Smooth muscle cell (in vitro differentiated cells): Measurements from ENCODE around the gene CHRM1. TPM values are rescaled to one million over a fixed set of nuclear protein-coding genes. Genes with fewer than 3 reads are reported as not detected.

Experiments
- DNase-seq: peaks from one replicate; lab custom pipeline; 2025; ENCODE audit not compliant: unreplicated experiment; lab: John Stamatoyannopoulos, UW
- H2AFZ ChIP-seq: fragments of 200-600 bp; sonication (generic); 2 replicates; pipeline ENCODE4 v1.6.0; 2016; ENCODE audit warnings: antibody characterized with exemption, low read depth, mild to moderate bottlenecking
- H3F3A ChIP-seq: fragments of 200-600 bp; sonication (generic); 2 replicates; pipeline ENCODE4 v1.6.0; 2017; ENCODE audit warnings: antibody characterized with exemption, low read depth
- H3K27ac ChIP-seq: fragments of 200-600 bp; sonication (generic); 2 replicates; pipeline ENCODE4 v1.5.1; 2016; ENCODE audit warnings: low read depth, mild to moderate bottlenecking
- H3K27me3 ChIP-seq: fragments of 200-600 bp; sonication (generic); 2 replicates; pipeline ENCODE4 v1.6.1; 2016; ENCODE audit warnings: low read depth, mild to moderate bottlenecking
- H3K36me3 ChIP-seq: fragments of 200-600 bp; sonication (generic); 2 replicates; pipeline ENCODE4 v1.5.1; 2016; ENCODE audit warnings: low read depth
- H3K4me1 ChIP-seq: fragments of 200-600 bp; sonication (generic); 2 replicates; pipeline ENCODE4 v1.5.1; 2016; ENCODE audit warnings: low read depth
- H3K4me2 ChIP-seq: fragments of 200-600 bp; sonication (generic); 2 replicates; pipeline ENCODE4 v1.6.0; 2016; ENCODE audit warnings: mild to moderate bottlenecking
- H3K4me3 ChIP-seq: fragments of 200-600 bp; sonication (generic); 2 replicates; pipeline ENCODE4 v1.5.1; 2016; ENCODE audit warnings: mild to moderate bottlenecking
- H3K79me2 ChIP-seq: fragments of 200-600 bp; sonication (generic); 2 replicates; pipeline ENCODE4 v1.6.0; 2016; ENCODE audit warnings: low read depth, mild to moderate bottlenecking
- H3K9ac ChIP-seq: fragments of 200-600 bp; sonication (generic); 2 replicates; pipeline ENCODE4 v1.6.0; 2016; ENCODE audit warnings: low read depth
- H3K9me3 ChIP-seq: fragments of 200-600 bp; sonication (generic); replicated peaks from 2 replicates; pipeline ENCODE4 v1.5.1; 2016; ENCODE audit warnings: low read depth
- H4K20me1 ChIP-seq: fragments of 200-600 bp; sonication (generic); 2 replicates; pipeline ENCODE4 v1.6.0; 2016; ENCODE audit warnings: low read depth
- WGBS: methylation state at CpG from one replicate; pipeline ENCODE4 v1.1.7; 2016; ENCODE audit warnings: low lambda C conversion rate; 5-methylcytosine and 5-hydroxymethylcytosine counted together
- polyA plus RNA-seq: library from polyadenylated mRNA; unstranded; fragments of >200 nt; fragmentation: Nextera tagmentation; extraction: Ambion mirVana; gene quantifications from 2 replicates; pipeline ENCODE4 v1.2.1, GENCODE V29; 2016
- total RNA-seq: library from RNA; depleted of rRNA; stranded (reverse); fragments of >200 nt; gene quantifications from 2 replicates; pipeline ENCODE4 v1.2.3, GENCODE V29; 2014
- TF ChIP-seq, protein P1 (sequence below): fragments of 200-600 bp; sonication (generic); IDR thresholded peaks from 2 replicates; pipeline ENCODE4 v1.5.1; 2017; ENCODE audit warnings: borderline replicate concordance, mild to moderate bottlenecking, antibody characterized with exemption; ENCODE audit not compliant: insufficient read depth, poor library complexity, severe bottlenecking

Gene CHRM1
- total and polyA plus RNA-seq, 2 experiments from 2014 or later: not detected

DNA sequence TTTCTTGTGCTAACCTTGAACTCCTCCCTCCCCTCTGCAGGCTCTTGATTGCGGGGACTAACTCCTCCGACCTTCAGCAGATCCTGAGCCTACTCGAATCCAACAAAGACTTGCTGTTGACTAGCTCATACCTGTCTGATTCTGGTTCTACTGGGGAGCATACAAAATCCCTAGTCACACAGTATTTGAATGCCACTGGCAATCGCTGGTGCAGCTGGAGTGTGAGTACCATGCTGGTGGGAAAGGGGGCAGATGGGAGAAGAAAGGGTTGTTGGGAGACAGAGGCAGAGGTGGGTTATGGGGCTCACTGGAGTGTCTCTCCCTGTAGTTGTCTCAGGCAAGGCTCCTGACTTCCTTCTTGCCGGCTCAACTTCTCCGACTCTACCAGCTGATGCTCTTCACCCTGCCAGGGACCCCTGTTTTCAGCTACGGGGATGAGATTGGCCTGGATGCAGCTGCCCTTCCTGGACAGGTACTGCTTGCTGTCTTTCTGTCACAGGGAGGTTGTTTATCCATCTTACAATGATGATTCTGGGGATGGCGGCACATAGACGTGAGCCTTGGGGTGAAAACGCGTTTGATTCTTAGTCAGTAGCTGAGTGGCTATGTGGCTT is 35.9 kb downstream of the CHRM1 start:
- Histone ChIP-seq H2AFZ (no peak overlapping the region), H3K9me3 (no peaks in the 10 kb centered on the region), H3K4me3 (no peak overlapping the region), H3K36me3 (peaks cover 9% of the 10 kb centered on the region), H4K20me1 (peaks cover 77% of the 10 kb centered on the region), H3K9ac (no peak overlapping the region), H3K4me2 (peak overlapping the region; percentile 2), H3K79me2 (peaks cover 55% of the 10 kb centered on the region), H3K27ac (peak overlapping the region; percentile 18), H3F3A (peaks cover 70% of the 10 kb centered on the region), H3K4me1 (peaks cover 21% of the 10 kb centered on the region), H3K27me3 (no peaks in the 10 kb centered on the region)
- TF ChIP-seq, protein P1, sequence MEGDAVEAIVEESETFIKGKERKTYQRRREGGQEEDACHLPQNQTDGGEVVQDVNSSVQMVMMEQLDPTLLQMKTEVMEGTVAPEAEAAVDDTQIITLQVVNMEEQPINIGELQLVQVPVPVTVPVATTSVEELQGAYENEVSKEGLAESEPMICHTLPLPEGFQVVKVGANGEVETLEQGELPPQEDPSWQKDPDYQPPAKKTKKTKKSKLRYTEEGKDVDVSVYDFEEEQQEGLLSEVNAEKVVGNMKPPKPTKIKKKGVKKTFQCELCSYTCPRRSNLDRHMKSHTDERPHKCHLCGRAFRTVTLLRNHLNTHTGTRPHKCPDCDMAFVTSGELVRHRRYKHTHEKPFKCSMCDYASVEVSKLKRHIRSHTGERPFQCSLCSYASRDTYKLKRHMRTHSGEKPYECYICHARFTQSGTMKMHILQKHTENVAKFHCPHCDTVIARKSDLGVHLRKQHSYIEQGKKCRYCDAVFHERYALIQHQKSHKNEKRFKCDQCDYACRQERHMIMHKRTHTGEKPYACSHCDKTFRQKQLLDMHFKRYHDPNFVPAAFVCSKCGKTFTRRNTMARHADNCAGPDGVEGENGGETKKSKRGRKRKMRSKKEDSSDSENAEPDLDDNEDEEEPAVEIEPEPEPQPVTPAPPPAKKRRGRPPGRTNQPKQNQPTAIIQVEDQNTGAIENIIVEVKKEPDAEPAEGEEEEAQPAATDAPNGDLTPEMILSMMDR: no peak
- DNase-seq: no peak
- WGBS: 93% methylated on average over 11 of the region's 11 CpGs

DNA sequence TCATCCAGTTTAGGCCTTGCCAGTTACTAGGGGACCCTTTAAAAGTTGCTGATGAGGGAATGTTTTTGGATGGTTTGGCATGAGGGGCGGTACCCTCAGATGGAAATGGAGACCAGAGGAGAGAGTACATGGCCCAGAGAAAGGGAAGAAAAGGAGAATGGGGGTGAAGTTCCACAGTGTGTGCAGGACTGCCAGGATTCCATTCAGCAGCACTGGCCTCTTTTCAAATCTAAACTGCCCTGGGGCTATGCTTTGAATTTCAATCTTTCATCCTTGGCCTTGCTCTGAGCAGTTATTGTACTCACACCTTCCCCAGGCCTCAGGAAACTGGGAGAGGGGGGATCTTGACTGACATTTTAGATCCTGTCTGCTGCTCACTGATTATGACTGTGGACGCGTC is 37.5 kb downstream of the CHRM1 start:
- 46% methylated on average over 3 of the region's 3 CpGs for WGBS
- Histone ChIP-seq H3K36me3 (peaks cover 9% of the 10 kb centered on the region), H3K27me3 (no peaks in the 10 kb centered on the region), H3K4me3 (peak overlapping the region; percentile 81), H4K20me1 (peaks cover 63% of the 10 kb centered on the region), H3K9ac (peak overlapping the region; percentile 99), H3K27ac (peak overlapping the region; percentile 100), H3F3A (peaks cover 64% of the 10 kb centered on the region), H3K9me3 (no peaks in the 10 kb centered on the region), H3K79me2 (peaks cover 60% of the 10 kb centered on the region), H2AFZ (no peak overlapping the region), H3K4me1 (peaks cover 28% of the 10 kb centered on the region), H3K4me2 (peak overlapping the region; percentile 86)
- DNase-seq: no peak
- TF ChIP-seq, protein P1: no peak

DNA sequence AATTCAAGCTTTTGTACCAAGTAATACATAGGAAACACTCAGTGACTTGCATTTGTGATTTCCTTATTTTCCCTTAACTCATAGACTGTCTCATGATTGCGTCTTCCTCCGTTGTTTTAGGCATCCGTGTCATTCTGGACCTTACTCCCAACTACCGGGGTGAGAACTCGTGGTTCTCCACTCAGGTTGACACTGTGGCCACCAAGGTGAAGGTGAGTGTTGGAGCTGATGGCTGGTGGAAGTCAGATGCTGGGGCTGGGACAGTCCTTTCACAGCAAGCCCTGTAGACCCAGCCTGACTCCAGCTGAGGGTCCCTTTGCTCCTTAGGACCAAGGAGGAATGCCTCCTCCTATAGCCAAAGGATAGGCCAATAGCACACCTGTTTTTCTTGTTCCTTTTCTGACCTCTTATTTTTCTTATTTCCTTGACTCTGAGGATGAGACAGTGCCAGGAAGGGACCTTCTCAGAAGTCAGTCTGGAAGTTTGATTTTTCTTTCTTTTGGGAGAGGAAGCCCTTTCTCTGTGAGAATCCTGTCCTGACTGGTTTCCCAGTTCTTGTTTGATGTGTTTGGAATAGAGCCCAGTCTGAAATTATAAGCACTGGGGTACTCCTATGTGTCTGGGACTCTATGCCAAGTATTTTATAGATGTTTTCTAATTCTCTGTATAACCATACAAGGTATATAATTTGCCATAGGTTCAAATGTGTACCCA is 38.2 kb downstream of the CHRM1 start:
- WGBS: 73% methylated on average over 5 of the region's 5 CpGs
- TF ChIP-seq, protein P1: no peak
- no peaks in the 10 kb centered on the region for H3K9me3 ChIP-seq
- peak overlapping the region; percentile 99 for H3K9ac ChIP-seq
- H3K79me2 ChIP-seq: peaks cover 65% of the 10 kb centered on the region
- H3F3A ChIP-seq: peaks cover 57% of the 10 kb centered on the region
- DNase-seq: no peak
- peaks cover 28% of the 10 kb centered on the region for H3K4me1 ChIP-seq
- peak overlapping the region; percentile 81 for H3K4me3 ChIP-seq
- no peak overlapping the region for H2AFZ ChIP-seq
- H3K27me3 ChIP-seq: no peaks in the 10 kb centered on the region
- H3K36me3 ChIP-seq: peaks cover 9% of the 10 kb centered on the region
- peak overlapping the region; percentile 86 for H3K4me2 ChIP-seq
- H4K20me1 ChIP-seq: peaks cover 56% of the 10 kb centered on the region
- peak overlapping the region; percentile 100 for H3K27ac ChIP-seq
